NCI-H524 treated with DMSO at 0.1 percent for 48 hours (cell line): ENCODE measurements around the gene TNFSF13B.

Experiments used
- DNase-seq: peaks from one replicate; lab custom pipeline; 2025; lab: John Stamatoyannopoulos, UW

Gene TNFSF13B

GRCh38 chr13:108346376-108346775 is 76.9 kb downstream of the TNFSF13B start:
- no peak for DNase-seq

DNA sequence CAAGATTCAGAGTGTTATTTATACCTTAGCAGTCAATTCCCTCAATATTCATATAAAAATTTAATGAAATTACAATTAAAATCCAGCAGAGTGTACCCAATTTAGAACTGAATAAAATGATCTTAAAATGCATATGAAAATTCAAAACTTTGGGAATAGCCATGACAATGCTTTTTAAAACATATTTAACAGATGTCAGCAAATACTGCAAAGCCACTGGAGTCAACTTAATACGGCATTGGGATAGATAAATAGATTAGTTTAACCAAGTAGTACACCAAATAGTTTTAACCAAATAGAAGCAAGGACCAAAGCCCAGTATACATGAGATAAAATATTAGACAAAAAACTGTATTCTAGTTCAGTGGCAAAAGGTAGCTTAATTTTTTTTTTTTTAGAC is 79.8 kb downstream of the TNFSF13B start:
- DNase-seq: no peak

- no peak for DNase-seq
Measured at GRCh38 chr13:108350579-108350978, 81.1 kb downstream of the TNFSF13B start.

DNA sequence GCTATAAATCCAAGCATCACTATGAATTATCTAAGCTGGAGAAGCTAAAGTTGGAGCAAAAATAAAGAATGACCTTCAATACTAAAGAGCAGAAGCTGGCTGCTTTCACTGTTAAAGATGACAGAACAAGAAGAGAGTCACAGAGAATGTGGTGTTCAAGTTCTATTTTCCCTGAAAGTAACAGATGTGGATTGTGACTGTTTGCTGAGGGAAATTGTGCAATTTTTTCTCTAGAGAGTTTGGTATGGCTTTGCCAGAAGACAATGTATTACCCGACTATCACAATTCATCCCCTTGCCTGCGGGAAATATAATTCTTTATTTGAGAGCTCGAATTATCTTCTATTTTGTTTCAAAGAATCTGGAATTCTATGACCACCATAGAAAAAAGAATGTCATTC is 83.1 kb downstream of the TNFSF13B start:
- no peak for DNase-seq

DNA sequence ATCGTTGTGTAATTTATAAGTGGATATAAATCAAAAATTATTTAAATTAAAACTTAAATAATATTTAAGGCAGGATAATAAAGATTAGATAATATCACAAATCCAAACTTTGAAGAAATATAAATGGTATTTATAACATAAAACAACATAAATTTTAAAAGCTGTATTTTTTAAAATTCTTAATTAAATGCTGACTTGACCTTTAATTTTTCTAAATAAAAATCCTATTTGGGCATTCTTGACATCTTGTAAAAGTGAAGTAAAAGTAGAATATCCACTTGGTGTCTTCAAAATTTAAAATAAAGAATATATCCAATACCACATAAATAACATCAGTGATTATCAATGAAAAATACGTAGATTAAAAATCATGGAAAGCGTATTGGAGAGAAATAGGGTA is 87.7 kb downstream of the TNFSF13B start:
- no peak for DNase-seq
